Neural cell (in vitro differentiated cells): Measurements from ENCODE around the gene ATP5PD. TPM values are rescaled to one million over a fixed set of nuclear protein-coding genes. Genes with fewer than 3 reads are reported as not detected.
"Not testable (repeated sequence)": the region's sequence is repeated elsewhere in the genome, so short reads cannot be mapped to it uniquely, and the experiment has no call there.

ENCODE experiments used
- H2AFZ ChIP-seq: fragments of 200-600, 300-800 bp; sonication (generic), shearing (Covaris generic); 2 replicates; pipeline ENCODE4 v1.6.0; 2014; ENCODE audit warnings: low read depth, mild to moderate bottlenecking, antibody characterized with exemption, low read length, moderate library complexity
- H3F3A ChIP-seq: fragments of 200-600 bp; shearing (Covaris generic); 2 replicates; pipeline ENCODE4 v1.6.1; 2016; ENCODE audit warnings: mild to moderate bottlenecking, moderate library complexity, mixed read lengths, antibody characterized with exemption, low read length; ENCODE audit not compliant: insufficient read depth, poor library complexity, severe bottlenecking
- H3K27ac ChIP-seq: fragments of 200-600, 300-800 bp; sonication (generic), shearing (Covaris generic); 2 replicates; pipeline ENCODE4 v1.5.1; 2014; ENCODE audit warnings: mild to moderate bottlenecking, low read length, moderate library complexity
- H3K27me3 ChIP-seq: fragments of 300-800, 200-600 bp; sonication (generic), shearing (Covaris generic); 2 replicates; pipeline ENCODE4 v1.6.0; 2014; ENCODE audit warnings: mild to moderate bottlenecking, low read depth, low read length, moderate library complexity; ENCODE audit not compliant: insufficient read depth
- H3K36me3 ChIP-seq: fragments of 300-800, 200-600 bp; sonication (generic), shearing (Covaris generic); 2 replicates; pipeline ENCODE4 v1.5.1; 2014; ENCODE audit warnings: mild to moderate bottlenecking, antibody characterized with exemption, low read length, moderate library complexity; ENCODE audit not compliant: insufficient read depth
- H3K4me2 ChIP-seq: fragments of 300-800, 200-600 bp; sonication (generic), shearing (Covaris generic); 2 replicates; pipeline ENCODE4 v1.6.0; 2014; ENCODE audit warnings: mild to moderate bottlenecking, low read length
- H3K4me3 ChIP-seq: fragments of 300-800, 200-600 bp; sonication (generic), shearing (Covaris generic); 2 replicates; pipeline ENCODE4 v1.5.1; 2014; ENCODE audit warnings: mild to moderate bottlenecking, low read length, moderate library complexity
- H3K79me2 ChIP-seq: fragments of 200-600 bp; shearing (Covaris generic); replicated peaks from 2 replicates; pipeline ENCODE4 v1.6.0; 2014; ENCODE audit warnings: mild to moderate bottlenecking, low read length, moderate library complexity; ENCODE audit not compliant: insufficient read depth
- H3K9ac ChIP-seq: fragments of 300-800, 200-600 bp; sonication (generic), shearing (Covaris generic); 2 replicates; pipeline ENCODE4 v1.6.1; 2016; ENCODE audit warnings: mild to moderate bottlenecking, low read length, mixed read lengths
- H3K9me2 ChIP-seq: fragments of 200-600 bp; shearing (Covaris generic); 2 replicates; pipeline ENCODE4 v1.6.1; 2016; ENCODE audit warnings: mild to moderate bottlenecking, low read length, mixed read lengths; ENCODE audit not compliant: insufficient read depth
- H3K9me3 ChIP-seq: fragments of 200-600, 300-800 bp; sonication (generic), shearing (Covaris generic); 2 replicates; pipeline ENCODE4 v1.6.1; 2016; ENCODE audit warnings: mild to moderate bottlenecking, mixed run types, low read length, moderate library complexity, mixed read lengths
- H4K20me1 ChIP-seq: fragments of 200-600 bp; shearing (Covaris generic); 2 replicates; pipeline ENCODE4 v1.6.1; 2016; ENCODE audit warnings: mild to moderate bottlenecking, mixed run types; ENCODE audit not compliant: insufficient read depth
- CTCF ChIP-seq: fragments of 450-650 bp; IDR thresholded peaks from 2 replicates; pipeline ENCODE4 v1.5.1; 2014; ENCODE audit warnings: antibody characterized with exemption, mild to moderate bottlenecking, moderate library complexity; ENCODE audit not compliant: poor library complexity, severe bottlenecking
- EP300 ChIP-seq: fragments of 450-650 bp; conservative IDR thresholded peaks from 2 replicates; pipeline ENCODE4 v1.6.1; 2014; ENCODE audit warnings: antibody characterized with exemption, mild to moderate bottlenecking, moderate library complexity; ENCODE audit not compliant: poor library complexity, severe bottlenecking
- EZH2 ChIP-seq: fragments of 200-600, 300-800 bp; shearing (Covaris generic), sonication (generic); IDR thresholded peaks from 2 replicates; pipeline ENCODE4 v1.6.1; 2014; ENCODE audit warnings: antibody characterized with exemption, low read length, borderline replicate concordance, mild to moderate bottlenecking; ENCODE audit not compliant: insufficient read depth, poor library complexity, severe bottlenecking
- MXI1 ChIP-seq: fragments of 450-650 bp; conservative IDR thresholded peaks from 2 replicates; pipeline ENCODE4 v1.6.1; 2014; ENCODE audit warnings: antibody characterized with exemption, mild to moderate bottlenecking; ENCODE audit not compliant: poor library complexity, severe bottlenecking
- POLR2AphosphoS5 ChIP-seq: IDR thresholded peaks from 2 replicates; pipeline ENCODE4 v1.6.1; 2012
- RAD21 ChIP-seq: fragments of 450-650 bp; conservative IDR thresholded peaks from 2 replicates; pipeline ENCODE4 v1.6.1; 2014; ENCODE audit warnings: antibody characterized with exemption, mild to moderate bottlenecking, moderate library complexity
- SMC3 ChIP-seq: fragments of 450-650 bp; conservative IDR thresholded peaks from 2 replicates; pipeline ENCODE4 v1.6.1; 2014; ENCODE audit warnings: antibody characterized with exemption, mild to moderate bottlenecking, moderate library complexity; ENCODE audit not compliant: poor library complexity
- TAF1 ChIP-seq: IDR thresholded peaks from 2 replicates; pipeline ENCODE4 v1.6.1; 2012; ENCODE audit warnings: low read depth
- polyA plus RNA-seq: library from polyadenylated mRNA; depleted of rRNA; stranded (reverse); fragments of >200 nt; gene quantifications from 2 replicates; pipeline ENCODE4 v1.2.3, GENCODE V29; 2014
- TF ChIP-seq, protein P1 (sequence below): IDR thresholded peaks from 2 replicates; pipeline ENCODE4 v1.6.1; 2012; ENCODE audit warnings: borderline replicate concordance

ATP5PD gene
- polyA plus RNA-seq, 1 donor from 2014 or later = 517 TPM

GRCh38 chr17:75006653-75007052 is 40.1 kb downstream of the ATP5PD start:
- no peaks in the 10 kb centered on the region for H3K36me3 ChIP-seq
- H3F3A ChIP-seq = no peaks in the 10 kb centered on the region
- no peak overlapping the region for H3K4me2 ChIP-seq
- no peaks in the 10 kb centered on the region for H3K9me2 ChIP-seq
- H3K27ac ChIP-seq = no peak overlapping the region
- TF ChIP-seq, protein P1, sequence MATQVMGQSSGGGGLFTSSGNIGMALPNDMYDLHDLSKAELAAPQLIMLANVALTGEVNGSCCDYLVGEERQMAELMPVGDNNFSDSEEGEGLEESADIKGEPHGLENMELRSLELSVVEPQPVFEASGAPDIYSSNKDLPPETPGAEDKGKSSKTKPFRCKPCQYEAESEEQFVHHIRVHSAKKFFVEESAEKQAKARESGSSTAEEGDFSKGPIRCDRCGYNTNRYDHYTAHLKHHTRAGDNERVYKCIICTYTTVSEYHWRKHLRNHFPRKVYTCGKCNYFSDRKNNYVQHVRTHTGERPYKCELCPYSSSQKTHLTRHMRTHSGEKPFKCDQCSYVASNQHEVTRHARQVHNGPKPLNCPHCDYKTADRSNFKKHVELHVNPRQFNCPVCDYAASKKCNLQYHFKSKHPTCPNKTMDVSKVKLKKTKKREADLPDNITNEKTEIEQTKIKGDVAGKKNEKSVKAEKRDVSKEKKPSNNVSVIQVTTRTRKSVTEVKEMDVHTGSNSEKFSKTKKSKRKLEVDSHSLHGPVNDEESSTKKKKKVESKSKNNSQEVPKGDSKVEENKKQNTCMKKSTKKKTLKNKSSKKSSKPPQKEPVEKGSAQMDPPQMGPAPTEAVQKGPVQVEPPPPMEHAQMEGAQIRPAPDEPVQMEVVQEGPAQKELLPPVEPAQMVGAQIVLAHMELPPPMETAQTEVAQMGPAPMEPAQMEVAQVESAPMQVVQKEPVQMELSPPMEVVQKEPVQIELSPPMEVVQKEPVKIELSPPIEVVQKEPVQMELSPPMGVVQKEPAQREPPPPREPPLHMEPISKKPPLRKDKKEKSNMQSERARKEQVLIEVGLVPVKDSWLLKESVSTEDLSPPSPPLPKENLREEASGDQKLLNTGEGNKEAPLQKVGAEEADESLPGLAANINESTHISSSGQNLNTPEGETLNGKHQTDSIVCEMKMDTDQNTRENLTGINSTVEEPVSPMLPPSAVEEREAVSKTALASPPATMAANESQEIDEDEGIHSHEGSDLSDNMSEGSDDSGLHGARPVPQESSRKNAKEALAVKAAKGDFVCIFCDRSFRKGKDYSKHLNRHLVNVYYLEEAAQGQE = no peak
- TF ChIP-seq SMC3 (no peak), MXI1 (no peak), CTCF (no peak), EZH2 (no peak)
- no peak overlapping the region for H3K9ac ChIP-seq
- H3K9me3 ChIP-seq = no peaks in the 10 kb centered on the region
- H3K79me2 ChIP-seq = no peaks in the 10 kb centered on the region
- H2AFZ ChIP-seq = no peak overlapping the region
- no peak overlapping the region for H3K4me3 ChIP-seq
- H4K20me1 ChIP-seq = no peaks in the 10 kb centered on the region
- no peaks in the 10 kb centered on the region for H3K27me3 ChIP-seq

- not testable (repeated sequence) for H3F3A ChIP-seq, H3K36me3 ChIP-seq, H3K9me2 ChIP-seq, H2AFZ ChIP-seq, H3K9me3 ChIP-seq, H3K4me3 ChIP-seq, H3K27me3 ChIP-seq, H3K9ac ChIP-seq, H3K4me2 ChIP-seq, H4K20me1 ChIP-seq, H3K79me2 ChIP-seq, H3K27ac ChIP-seq
Measured at GRCh38 chr17:75006084-75006483, 40.7 kb downstream of the ATP5PD start.

GRCh38 chr17:75005291-75005690 is 41.5 kb downstream of the ATP5PD start:
- Histone ChIP-seq H3F3A (no peaks in the 10 kb centered on the region), H3K9me2 (no peaks in the 10 kb centered on the region), H3K27ac (no peak overlapping the region), H3K4me3 (no peak overlapping the region), H3K79me2 (no peaks in the 10 kb centered on the region), H2AFZ (no peak overlapping the region), H3K4me2 (no peak overlapping the region), H3K9me3 (no peaks in the 10 kb centered on the region), H3K27me3 (no peaks in the 10 kb centered on the region), H4K20me1 (no peaks in the 10 kb centered on the region), H3K9ac (no peak overlapping the region), H3K36me3 (no peaks in the 10 kb centered on the region)
- TF ChIP-seq EZH2 (no peak), RAD21 (no peak), SMC3 (no peak), MXI1 (no peak), POLR2AphosphoS5 (no peak), EP300 (no peak), CTCF (no peak), TAF1 (no peak)
- TF ChIP-seq, protein P1 = no peak
